ENCODE measurements around the gene SLC66A1. TPM values are rescaled to one million over a fixed set of nuclear protein-coding genes. Genes with fewer than 3 reads are reported as not detected.

Gene SLC66A1
- total RNA-seq, 1 experiment from 2014 or later: 14.1 TPM

DNA sequence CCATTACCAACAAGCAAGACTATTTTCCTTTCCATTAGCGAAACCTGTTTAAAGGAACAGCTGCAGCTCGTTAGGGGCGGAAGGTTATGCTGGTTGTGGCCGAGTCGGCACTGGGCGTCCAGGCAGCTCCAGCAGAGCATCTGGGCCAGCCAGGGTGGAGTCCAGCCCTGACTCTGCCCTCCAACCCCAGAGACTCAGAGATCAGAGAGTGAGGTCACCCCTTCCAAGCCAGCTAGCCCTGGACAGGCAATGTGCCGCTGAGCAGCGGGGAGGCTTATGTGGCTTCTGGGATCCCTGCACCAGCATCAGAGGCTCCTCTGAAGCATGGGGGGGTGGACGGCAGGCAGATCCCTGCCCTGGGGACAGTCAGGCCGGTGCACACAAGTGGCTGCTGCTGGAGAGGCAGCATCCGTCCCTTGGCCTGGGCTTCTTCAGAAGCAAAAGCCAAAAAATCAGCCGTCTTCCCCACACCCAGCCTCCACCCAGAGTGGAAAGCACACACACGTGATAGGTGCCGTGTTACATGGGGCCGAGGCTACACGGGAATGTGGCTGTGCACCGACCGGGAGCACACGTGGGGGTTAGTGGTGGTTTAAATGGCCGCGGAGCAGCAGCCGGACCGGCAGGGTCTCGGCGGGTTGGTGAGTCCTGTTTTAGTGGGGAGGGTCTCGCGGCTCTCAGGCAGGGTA lies 30.1 kb downstream of the SLC66A1 start (continued):
- TF ChIP-seq, protein P1, sequence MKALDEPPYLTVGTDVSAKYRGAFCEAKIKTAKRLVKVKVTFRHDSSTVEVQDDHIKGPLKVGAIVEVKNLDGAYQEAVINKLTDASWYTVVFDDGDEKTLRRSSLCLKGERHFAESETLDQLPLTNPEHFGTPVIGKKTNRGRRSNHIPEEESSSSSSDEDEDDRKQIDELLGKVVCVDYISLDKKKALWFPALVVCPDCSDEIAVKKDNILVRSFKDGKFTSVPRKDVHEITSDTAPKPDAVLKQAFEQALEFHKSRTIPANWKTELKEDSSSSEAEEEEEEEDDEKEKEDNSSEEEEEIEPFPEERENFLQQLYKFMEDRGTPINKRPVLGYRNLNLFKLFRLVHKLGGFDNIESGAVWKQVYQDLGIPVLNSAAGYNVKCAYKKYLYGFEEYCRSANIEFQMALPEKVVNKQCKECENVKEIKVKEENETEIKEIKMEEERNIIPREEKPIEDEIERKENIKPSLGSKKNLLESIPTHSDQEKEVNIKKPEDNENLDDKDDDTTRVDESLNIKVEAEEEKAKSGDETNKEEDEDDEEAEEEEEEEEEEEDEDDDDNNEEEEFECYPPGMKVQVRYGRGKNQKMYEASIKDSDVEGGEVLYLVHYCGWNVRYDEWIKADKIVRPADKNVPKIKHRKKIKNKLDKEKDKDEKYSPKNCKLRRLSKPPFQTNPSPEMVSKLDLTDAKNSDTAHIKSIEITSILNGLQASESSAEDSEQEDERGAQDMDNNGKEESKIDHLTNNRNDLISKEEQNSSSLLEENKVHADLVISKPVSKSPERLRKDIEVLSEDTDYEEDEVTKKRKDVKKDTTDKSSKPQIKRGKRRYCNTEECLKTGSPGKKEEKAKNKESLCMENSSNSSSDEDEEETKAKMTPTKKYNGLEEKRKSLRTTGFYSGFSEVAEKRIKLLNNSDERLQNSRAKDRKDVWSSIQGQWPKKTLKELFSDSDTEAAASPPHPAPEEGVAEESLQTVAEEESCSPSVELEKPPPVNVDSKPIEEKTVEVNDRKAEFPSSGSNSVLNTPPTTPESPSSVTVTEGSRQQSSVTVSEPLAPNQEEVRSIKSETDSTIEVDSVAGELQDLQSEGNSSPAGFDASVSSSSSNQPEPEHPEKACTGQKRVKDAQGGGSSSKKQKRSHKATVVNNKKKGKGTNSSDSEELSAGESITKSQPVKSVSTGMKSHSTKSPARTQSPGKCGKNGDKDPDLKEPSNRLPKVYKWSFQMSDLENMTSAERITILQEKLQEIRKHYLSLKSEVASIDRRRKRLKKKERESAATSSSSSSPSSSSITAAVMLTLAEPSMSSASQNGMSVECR (CRISPR knock-in tag; IDR thresholded peaks at IDR 0.05; ENCODE audit: borderline replicate concordance): no peak
- TF ChIP-seq GTF2I (CRISPR knock-in tag; conservative IDR thresholded peaks at IDR 0.05) (no peak), TCF7 (CRISPR knock-in tag; IDR thresholded peaks at IDR 0.05; ENCODE audit: low read depth) (no peak), GRHL2 (CRISPR knock-in tag; IDR thresholded peaks at IDR 0.05; ENCODE audit: insufficient replicate concordance, severe bottlenecking) (no peak)
- TF ChIP-seq, protein P2, sequence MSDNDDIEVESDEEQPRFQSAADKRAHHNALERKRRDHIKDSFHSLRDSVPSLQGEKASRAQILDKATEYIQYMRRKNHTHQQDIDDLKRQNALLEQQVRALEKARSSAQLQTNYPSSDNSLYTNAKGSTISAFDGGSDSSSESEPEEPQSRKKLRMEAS (CRISPR knock-in tag; IDR thresholded peaks at IDR 0.05): no peak
- TF ChIP-seq, protein P3, sequence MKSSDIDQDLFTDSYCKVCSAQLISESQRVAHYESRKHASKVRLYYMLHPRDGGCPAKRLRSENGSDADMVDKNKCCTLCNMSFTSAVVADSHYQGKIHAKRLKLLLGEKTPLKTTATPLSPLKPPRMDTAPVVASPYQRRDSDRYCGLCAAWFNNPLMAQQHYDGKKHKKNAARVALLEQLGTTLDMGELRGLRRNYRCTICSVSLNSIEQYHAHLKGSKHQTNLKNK (CRISPR knock-in tag; IDR thresholded peaks at IDR 0.05): no peak

DNA sequence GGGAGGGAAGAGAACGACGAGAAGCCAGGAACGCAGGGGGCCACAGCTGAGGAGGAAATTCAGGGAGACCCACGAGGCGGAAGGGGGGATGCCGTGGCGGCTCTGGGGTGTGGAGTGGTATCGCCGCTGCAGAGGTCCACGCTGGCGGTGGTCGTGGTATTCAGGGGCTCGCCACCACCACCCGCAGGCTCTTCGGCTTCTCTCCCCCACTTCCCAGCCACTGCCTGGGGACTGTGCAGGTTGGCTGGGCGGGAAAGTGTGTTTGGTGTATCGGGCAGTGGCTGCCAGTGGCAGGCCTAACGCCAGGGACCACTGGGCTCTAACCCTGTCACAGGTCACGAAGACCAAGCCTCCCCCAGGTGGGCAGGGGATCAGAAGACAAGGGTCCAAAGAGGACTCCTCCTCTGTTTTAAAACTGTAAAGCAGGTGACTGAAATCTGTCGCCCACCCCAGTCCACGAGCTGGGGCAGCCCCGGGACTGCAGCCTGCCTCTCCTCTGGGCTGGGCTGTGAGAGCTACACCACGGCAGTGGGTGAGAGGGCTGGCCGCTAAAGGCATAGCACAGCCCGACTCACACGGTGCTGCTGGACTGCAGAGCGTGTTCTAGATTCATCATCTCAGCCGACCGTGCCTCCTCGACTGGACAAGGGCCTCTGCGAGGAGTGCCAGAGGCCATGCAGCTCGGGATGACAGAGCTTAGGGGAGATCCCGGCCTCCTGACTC lies 30.9 kb downstream of the SLC66A1 start:
- Mint-ChIP-seq H3K9me3 (no peaks in the 10 kb centered on the region), H3K27me3 (ENCODE audit: low read depth) (no peaks in the 10 kb centered on the region), H3K36me3 (peaks cover 12% of the 10 kb centered on the region), H3K4me3 (no peak overlapping the region), H3K4me1 (peaks cover 26% of the 10 kb centered on the region), H3K27ac (peak overlapping the region; percentile 43; the same call in 1 of the 2 replicates)
- CTCF ChIA-PET: interaction anchor here (1.0 to 2.8 kb wide), 5 partner anchors 11 to 311 kb away, joined by 4 to 14 read pairs (median 6); no protein-coding TSS in a partner anchor
- DNase-seq (ENCODE audit: low spot score) (no peak), ATAC-seq (no peak)
- POLR2A ChIA-PET: no interaction called here
- TF ChIP-seq, protein P4, sequence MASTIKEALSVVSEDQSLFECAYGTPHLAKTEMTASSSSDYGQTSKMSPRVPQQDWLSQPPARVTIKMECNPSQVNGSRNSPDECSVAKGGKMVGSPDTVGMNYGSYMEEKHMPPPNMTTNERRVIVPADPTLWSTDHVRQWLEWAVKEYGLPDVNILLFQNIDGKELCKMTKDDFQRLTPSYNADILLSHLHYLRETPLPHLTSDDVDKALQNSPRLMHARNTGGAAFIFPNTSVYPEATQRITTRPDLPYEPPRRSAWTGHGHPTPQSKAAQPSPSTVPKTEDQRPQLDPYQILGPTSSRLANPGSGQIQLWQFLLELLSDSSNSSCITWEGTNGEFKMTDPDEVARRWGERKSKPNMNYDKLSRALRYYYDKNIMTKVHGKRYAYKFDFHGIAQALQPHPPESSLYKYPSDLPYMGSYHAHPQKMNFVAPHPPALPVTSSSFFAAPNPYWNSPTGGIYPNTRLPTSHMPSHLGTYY (CRISPR knock-in tag; IDR thresholded peaks at IDR 0.05): no peak
- TF ChIP-seq, protein P5, sequence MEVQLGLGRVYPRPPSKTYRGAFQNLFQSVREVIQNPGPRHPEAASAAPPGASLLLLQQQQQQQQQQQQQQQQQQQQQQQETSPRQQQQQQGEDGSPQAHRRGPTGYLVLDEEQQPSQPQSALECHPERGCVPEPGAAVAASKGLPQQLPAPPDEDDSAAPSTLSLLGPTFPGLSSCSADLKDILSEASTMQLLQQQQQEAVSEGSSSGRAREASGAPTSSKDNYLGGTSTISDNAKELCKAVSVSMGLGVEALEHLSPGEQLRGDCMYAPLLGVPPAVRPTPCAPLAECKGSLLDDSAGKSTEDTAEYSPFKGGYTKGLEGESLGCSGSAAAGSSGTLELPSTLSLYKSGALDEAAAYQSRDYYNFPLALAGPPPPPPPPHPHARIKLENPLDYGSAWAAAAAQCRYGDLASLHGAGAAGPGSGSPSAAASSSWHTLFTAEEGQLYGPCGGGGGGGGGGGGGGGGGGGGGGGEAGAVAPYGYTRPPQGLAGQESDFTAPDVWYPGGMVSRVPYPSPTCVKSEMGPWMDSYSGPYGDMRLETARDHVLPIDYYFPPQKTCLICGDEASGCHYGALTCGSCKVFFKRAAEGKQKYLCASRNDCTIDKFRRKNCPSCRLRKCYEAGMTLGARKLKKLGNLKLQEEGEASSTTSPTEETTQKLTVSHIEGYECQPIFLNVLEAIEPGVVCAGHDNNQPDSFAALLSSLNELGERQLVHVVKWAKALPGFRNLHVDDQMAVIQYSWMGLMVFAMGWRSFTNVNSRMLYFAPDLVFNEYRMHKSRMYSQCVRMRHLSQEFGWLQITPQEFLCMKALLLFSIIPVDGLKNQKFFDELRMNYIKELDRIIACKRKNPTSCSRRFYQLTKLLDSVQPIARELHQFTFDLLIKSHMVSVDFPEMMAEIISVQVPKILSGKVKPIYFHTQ (CRISPR knock-in tag; IDR thresholded peaks at IDR 0.05): no peak
- no peak for TF ChIP-seq ZNF263 (CRISPR knock-in tag; IDR thresholded peaks at IDR 0.05; ENCODE audit: low read depth)
- no peak for TF ChIP-seq RELA (CRISPR knock-in tag; IDR thresholded peaks at IDR 0.05; ENCODE audit: borderline replicate concordance)
- no peak for TF ChIP-seq FOXK1 (CRISPR knock-in tag; IDR thresholded peaks at IDR 0.05)
- TF ChIP-seq ELF4 (CRISPR knock-in tag; IDR thresholded peaks at IDR 0.05; ENCODE audit: low read depth): no peak
- no peak for TF ChIP-seq MXD4 (CRISPR knock-in tag; IDR thresholded peaks at IDR 0.05; ENCODE audit: borderline replicate concordance)
- TF ChIP-seq, protein P6, sequence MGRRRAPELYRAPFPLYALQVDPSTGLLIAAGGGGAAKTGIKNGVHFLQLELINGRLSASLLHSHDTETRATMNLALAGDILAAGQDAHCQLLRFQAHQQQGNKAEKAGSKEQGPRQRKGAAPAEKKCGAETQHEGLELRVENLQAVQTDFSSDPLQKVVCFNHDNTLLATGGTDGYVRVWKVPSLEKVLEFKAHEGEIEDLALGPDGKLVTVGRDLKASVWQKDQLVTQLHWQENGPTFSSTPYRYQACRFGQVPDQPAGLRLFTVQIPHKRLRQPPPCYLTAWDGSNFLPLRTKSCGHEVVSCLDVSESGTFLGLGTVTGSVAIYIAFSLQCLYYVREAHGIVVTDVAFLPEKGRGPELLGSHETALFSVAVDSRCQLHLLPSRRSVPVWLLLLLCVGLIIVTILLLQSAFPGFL (CRISPR knock-in tag; IDR thresholded peaks at IDR 0.05; ENCODE audit: borderline replicate concordance): no peak
- TF ChIP-seq ZNF416 (CRISPR knock-in tag; IDR thresholded peaks at IDR 0.05): no peak
- TF ChIP-seq, protein P7, sequence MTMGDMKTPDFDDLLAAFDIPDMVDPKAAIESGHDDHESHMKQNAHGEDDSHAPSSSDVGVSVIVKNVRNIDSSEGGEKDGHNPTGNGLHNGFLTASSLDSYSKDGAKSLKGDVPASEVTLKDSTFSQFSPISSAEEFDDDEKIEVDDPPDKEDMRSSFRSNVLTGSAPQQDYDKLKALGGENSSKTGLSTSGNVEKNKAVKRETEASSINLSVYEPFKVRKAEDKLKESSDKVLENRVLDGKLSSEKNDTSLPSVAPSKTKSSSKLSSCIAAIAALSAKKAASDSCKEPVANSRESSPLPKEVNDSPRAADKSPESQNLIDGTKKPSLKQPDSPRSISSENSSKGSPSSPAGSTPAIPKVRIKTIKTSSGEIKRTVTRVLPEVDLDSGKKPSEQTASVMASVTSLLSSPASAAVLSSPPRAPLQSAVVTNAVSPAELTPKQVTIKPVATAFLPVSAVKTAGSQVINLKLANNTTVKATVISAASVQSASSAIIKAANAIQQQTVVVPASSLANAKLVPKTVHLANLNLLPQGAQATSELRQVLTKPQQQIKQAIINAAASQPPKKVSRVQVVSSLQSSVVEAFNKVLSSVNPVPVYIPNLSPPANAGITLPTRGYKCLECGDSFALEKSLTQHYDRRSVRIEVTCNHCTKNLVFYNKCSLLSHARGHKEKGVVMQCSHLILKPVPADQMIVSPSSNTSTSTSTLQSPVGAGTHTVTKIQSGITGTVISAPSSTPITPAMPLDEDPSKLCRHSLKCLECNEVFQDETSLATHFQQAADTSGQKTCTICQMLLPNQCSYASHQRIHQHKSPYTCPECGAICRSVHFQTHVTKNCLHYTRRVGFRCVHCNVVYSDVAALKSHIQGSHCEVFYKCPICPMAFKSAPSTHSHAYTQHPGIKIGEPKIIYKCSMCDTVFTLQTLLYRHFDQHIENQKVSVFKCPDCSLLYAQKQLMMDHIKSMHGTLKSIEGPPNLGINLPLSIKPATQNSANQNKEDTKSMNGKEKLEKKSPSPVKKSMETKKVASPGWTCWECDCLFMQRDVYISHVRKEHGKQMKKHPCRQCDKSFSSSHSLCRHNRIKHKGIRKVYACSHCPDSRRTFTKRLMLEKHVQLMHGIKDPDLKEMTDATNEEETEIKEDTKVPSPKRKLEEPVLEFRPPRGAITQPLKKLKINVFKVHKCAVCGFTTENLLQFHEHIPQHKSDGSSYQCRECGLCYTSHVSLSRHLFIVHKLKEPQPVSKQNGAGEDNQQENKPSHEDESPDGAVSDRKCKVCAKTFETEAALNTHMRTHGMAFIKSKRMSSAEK (CRISPR knock-in tag; IDR thresholded peaks at IDR 0.05; ENCODE audit: borderline replicate concordance): no peak
- TF ChIP-seq TP53 (CRISPR knock-in tag; IDR thresholded peaks at IDR 0.05): no peak
- no peak for TF ChIP-seq OVOL2 (CRISPR knock-in tag; IDR thresholded peaks at IDR 0.05; ENCODE audit: borderline replicate concordance)

Measured in WTC11 (cell line).